Central memory CD8-positive, alpha-beta T cell (primary cell): ENCODE measurements around the gene NRCAM.

Experiments used
- ATAC-seq: fragments of 150-1000 bp; cut with Tn5 transposase; replicated peaks from 2 replicates; pipeline ENCODE4 v1.10.0; 2022; ENCODE audit warnings: mild to moderate bottlenecking, moderate FRiP score, moderate number of reproducible peaks; ENCODE audit not compliant: poor library complexity, severe bottlenecking; ENCODE audit errors: extremely low read depth
- DNase-seq, 2 donors: peaks; one replicate each; pipeline ENCODE4 v3.0.0; 2021; ENCODE audit warnings: low spot score in 2 of 2
- H3K27ac Mint-ChIP-seq: one replicate; pipeline ENCODE4 v1.8.0; 2022; ENCODE audit warnings: low read depth, mild to moderate bottlenecking, moderate library complexity, mixed read lengths
- H3K27me3 Mint-ChIP-seq: one replicate; pipeline ENCODE4 v1.8.0; 2022; ENCODE audit warnings: mixed read lengths
- H3K36me3 Mint-ChIP-seq: one replicate; pipeline ENCODE4 v1.8.0; 2022; ENCODE audit warnings: mild to moderate bottlenecking, moderate library complexity, mixed read lengths; ENCODE audit not compliant: insufficient read depth
- H3K4me1 Mint-ChIP-seq: one replicate; pipeline ENCODE4 v1.8.0; 2022; ENCODE audit warnings: mixed read lengths
- H3K4me3 Mint-ChIP-seq: one replicate; pipeline ENCODE4 v1.8.0; 2022; ENCODE audit warnings: mild to moderate bottlenecking, moderate library complexity, mixed read lengths
- H3K9me3 Mint-ChIP-seq: one replicate; pipeline ENCODE4 v1.8.0; 2022; ENCODE audit warnings: mixed read lengths

The NRCAM gene

DNA sequence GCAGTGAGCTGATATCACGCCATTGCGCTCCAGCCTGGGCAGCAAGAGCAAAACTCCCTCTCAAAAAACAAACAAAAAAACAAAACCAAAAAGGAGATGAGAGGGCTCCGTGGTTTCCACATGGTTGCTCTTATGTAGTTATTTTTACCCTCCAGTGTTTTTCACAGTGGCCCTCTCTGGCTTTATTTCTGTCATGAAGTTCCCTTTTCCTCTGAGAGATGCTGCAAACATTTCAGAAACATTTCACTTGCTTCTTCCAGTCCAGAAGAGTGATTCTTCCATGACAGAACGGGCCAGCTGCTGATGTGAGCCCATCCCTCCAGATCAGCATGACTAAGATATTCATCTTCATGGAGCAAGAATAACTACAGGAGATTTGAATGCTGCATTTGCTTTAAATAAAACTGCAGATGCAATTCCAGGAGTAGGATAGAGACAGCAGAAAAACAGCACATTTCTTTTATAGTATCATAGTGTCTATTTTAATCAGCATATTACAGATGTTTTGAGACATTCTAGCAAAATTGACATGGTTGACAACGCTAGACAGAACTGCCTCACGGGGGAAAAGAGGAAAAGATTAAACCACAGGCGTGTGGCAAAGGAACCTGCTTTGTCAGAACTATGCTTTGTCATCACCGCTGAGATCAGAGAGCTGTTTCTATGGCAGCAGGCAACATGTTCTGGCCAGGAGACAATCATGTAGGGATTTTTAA, 40.3 kb downstream of the NRCAM start:
- H3K4me1 Mint-ChIP-seq = no peaks in the 10 kb centered on the region
- DNase-seq (no peak), ATAC-seq (no peak)
- H3K27me3 Mint-ChIP-seq = peaks cover 82% of the 10 kb centered on the region
- H3K36me3 Mint-ChIP-seq = peaks cover 2% of the 10 kb centered on the region
- H3K27ac Mint-ChIP-seq = no peak overlapping the region
- H3K9me3 Mint-ChIP-seq = no peaks in the 10 kb centered on the region
- no peak overlapping the region for H3K4me3 Mint-ChIP-seq

DNA sequence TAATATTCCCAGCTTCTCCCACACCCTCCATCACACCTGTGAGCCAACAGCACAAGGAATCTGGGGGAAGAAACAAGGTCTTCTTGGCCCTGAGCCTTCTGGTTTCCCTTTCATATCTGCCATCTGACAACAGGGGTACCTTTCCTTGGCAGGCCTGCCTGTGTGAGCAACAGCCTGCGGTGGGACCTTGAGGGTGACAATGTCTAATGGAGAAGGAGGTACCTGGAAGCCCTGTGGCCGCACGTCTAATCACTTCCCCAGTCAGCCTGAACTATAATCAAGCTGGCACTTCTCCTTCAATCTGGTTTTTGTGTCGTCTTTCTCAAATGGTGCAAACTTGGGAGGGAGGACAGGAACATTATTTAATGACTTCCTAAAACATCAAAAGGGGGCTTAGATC, 41.2 kb downstream of the NRCAM start:
- H3K27ac Mint-ChIP-seq = no peak overlapping the region

GRCh38 chr7:108413782-108414492, 42.3 kb downstream of the NRCAM start:
- no peak overlapping the region for H3K4me3 Mint-ChIP-seq
- no peak overlapping the region for H3K27ac Mint-ChIP-seq
- no peaks in the 10 kb centered on the region for H3K4me1 Mint-ChIP-seq
- ATAC-seq (no peak), DNase-seq (no peak)
- H3K36me3 Mint-ChIP-seq = peaks cover 2% of the 10 kb centered on the region
- no peaks in the 10 kb centered on the region for H3K9me3 Mint-ChIP-seq
- peaks cover 70% of the 10 kb centered on the region for H3K27me3 Mint-ChIP-seq

More for the DNA sequence above, 41.2 kb downstream of the NRCAM start:
- ATAC-seq = no peak
- Mint-ChIP-seq H3K9me3 (no peaks in the 10 kb centered on the region), H3K36me3 (peaks cover 2% of the 10 kb centered on the region), H3K4me3 (no peak overlapping the region), H3K27me3 (peaks cover 73% of the 10 kb centered on the region), H3K4me1 (no peaks in the 10 kb centered on the region)
- DNase-seq = no peak

- no peak overlapping the region for H3K27ac Mint-ChIP-seq
- DNase-seq = no peak
- H3K27me3 Mint-ChIP-seq = peaks cover 70% of the 10 kb centered on the region
- ATAC-seq = no peak
- no peak overlapping the region for H3K4me3 Mint-ChIP-seq
- no peaks in the 10 kb centered on the region for H3K4me1 Mint-ChIP-seq
- H3K36me3 Mint-ChIP-seq = peaks cover 2% of the 10 kb centered on the region
- H3K9me3 Mint-ChIP-seq = no peaks in the 10 kb centered on the region
Measured at GRCh38 chr7:108413337-108413736, 42.9 kb downstream of the NRCAM start.

DNA sequence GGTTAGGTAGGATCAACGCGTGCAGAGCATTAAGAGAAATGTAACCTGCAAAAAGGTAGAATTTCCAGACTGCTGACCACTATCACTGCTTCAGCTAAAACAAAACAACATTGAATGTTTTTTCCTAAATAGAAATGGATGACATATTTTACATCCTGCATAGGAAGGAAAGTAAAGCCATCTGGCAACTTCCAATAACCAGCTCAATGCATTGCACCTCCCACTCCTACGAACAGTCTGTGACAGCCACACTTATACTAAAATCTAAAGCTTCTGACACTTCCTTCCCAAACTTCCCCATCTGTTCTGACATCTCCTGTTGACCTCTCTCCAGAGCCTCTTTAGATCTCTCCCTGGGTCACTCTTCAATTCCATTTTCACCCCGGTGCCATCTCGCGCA, 47.1 kb downstream of the NRCAM start:
- H3K27me3 Mint-ChIP-seq = peaks cover 40% of the 10 kb centered on the region
- DNase-seq (no peak), ATAC-seq (no peak)
- H3K9me3 Mint-ChIP-seq = no peaks in the 10 kb centered on the region
- H3K27ac Mint-ChIP-seq = no peak overlapping the region
- H3K36me3 Mint-ChIP-seq = peaks cover 2% of the 10 kb centered on the region
- H3K4me1 Mint-ChIP-seq = no peaks in the 10 kb centered on the region
- H3K4me3 Mint-ChIP-seq = no peak overlapping the region

GRCh38 chr7:108408296-108408991, 47.8 kb downstream of the NRCAM start:
- DNase-seq = no peak
- ATAC-seq = no peak
- Mint-ChIP-seq H3K36me3 (peaks cover 1% of the 10 kb centered on the region), H3K27me3 (peaks cover 33% of the 10 kb centered on the region), H3K4me3 (no peak overlapping the region), H3K9me3 (no peaks in the 10 kb centered on the region), H3K4me1 (no peaks in the 10 kb centered on the region), H3K27ac (no peak overlapping the region)

DNA sequence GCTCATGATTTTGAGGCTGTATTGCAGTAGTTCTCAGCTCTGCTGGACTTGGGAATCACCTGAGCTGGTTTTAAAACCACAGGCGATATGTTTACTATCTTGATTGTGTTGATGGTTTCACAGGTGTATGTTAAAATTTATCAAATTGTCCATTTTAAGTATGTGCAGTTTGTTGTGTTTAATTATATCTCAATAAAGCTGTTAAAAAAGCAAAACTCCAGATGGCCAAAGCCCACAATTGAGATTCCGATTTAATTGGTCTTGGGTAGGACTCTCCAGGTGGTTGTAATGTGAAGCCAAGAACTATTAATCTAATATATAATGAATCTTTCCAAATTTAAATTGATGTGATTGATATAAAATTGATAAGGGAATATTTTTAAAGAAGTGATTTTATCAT, 48.6 kb downstream of the NRCAM start:
- no peaks in the 10 kb centered on the region for H3K4me1 Mint-ChIP-seq
- no peak overlapping the region for H3K27ac Mint-ChIP-seq
- no peak overlapping the region for H3K4me3 Mint-ChIP-seq
- H3K9me3 Mint-ChIP-seq = no peaks in the 10 kb centered on the region
- H3K36me3 Mint-ChIP-seq = no peaks in the 10 kb centered on the region
- H3K27me3 Mint-ChIP-seq = peaks cover 26% of the 10 kb centered on the region
- no peak for ATAC-seq
- no peak for DNase-seq

DNA sequence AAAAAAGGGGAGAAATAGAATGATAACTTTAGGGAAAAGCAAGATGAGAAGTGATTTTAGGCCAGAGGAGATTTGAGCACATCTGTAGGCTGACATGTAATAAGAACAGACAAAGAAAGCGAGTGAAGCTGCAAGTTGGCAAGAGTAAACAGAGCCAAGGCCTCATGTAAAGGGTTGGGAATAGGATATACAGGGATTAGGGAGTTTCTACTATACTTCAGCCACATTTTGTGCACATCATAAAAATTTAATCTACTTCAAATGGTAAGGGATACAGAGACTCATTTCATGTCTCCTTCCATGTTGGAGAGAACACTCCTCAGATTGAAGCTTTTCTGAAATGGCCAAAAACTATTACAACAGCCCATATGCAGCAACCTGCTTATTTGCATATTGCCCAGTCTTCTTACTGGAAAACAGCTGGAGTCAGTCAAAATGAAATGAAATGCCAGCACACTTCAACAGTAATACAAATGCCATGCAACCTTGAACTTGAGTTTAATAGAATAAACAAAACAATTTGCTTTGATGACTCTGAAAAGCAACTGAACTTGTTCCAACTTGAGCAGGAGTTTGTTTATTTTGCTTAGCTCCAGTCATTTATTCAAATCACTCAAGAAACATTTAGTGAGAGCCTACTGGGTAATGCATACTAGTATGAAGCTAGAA, 49.9 kb downstream of the NRCAM start:
- no peak for ATAC-seq
- DNase-seq = no peak
- Mint-ChIP-seq H3K27ac (no peak overlapping the region), H3K27me3 (peaks cover 23% of the 10 kb centered on the region), H3K4me1 (no peaks in the 10 kb centered on the region), H3K9me3 (no peaks in the 10 kb centered on the region), H3K4me3 (no peak overlapping the region), H3K36me3 (no peaks in the 10 kb centered on the region)

DNA sequence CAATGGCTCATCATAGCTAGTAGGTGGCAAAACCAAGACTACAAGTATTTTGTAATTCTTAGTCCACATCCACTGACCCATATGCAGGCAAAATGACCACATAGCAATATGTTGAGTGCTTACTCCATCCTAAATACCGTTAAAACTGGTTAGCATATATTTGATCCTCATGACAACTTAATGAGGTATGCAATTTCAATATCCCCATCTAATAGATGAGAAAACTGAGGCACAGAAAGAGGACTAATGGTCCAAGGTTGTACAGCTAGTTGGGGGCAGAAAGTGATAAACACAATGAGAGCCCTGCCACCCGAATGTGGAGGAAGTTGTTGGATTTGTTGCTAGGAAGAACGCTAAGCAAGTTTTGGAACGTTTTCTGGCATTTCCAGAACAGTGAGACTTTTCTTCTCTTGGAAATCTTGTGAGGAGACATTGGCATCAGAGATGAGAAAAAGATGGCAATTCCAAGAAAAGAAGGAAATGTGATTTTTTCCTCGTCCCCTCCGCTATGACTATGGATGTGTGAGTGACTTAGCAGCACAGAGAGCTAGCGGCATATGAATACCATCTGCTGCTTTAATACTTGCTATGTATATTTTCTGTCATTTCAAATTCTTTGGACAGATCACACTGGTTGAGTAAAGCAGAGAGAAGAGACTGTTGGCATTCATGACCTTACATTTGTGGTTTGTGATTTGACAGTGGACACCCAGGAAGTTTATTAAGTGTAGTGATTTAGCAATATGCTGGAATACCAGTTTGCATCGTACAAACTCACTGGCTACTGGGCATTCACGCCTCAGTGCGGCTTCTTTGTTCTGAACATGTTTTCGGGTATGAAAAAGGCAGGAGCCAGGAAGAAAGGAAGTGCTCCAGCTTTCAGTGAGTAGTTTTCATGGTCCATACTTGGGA, 51.5 kb downstream of the NRCAM start:
- no peak overlapping the region for H3K27ac Mint-ChIP-seq
- DNase-seq (no peak), ATAC-seq (no peak)
- peaks cover 26% of the 10 kb centered on the region for H3K27me3 Mint-ChIP-seq
- peaks cover under 1% of the 10 kb centered on the region for H3K36me3 Mint-ChIP-seq
- H3K9me3 Mint-ChIP-seq = no peaks in the 10 kb centered on the region
- H3K4me1 Mint-ChIP-seq = no peaks in the 10 kb centered on the region
- H3K4me3 Mint-ChIP-seq = no peak overlapping the region

GRCh38 chr7:108403597-108404217, 52.5 kb downstream of the NRCAM start:
- Mint-ChIP-seq H3K36me3 (peaks cover 2% of the 10 kb centered on the region), H3K4me3 (no peak overlapping the region), H3K9me3 (no peaks in the 10 kb centered on the region), H3K27me3 (peaks cover 24% of the 10 kb centered on the region), H3K4me1 (no peaks in the 10 kb centered on the region), H3K27ac (no peak overlapping the region)
- no peak for DNase-seq
- ATAC-seq = no peak

GRCh38 chr7:108402865-108403264, 53.4 kb downstream of the NRCAM start:
- no peaks in the 10 kb centered on the region for H3K9me3 Mint-ChIP-seq
- H3K4me1 Mint-ChIP-seq = no peaks in the 10 kb centered on the region
- no peak overlapping the region for H3K4me3 Mint-ChIP-seq
- DNase-seq (no peak), ATAC-seq (no peak)
- peaks cover 27% of the 10 kb centered on the region for H3K27me3 Mint-ChIP-seq
- no peak overlapping the region for H3K27ac Mint-ChIP-seq
- peaks cover 2% of the 10 kb centered on the region for H3K36me3 Mint-ChIP-seq
